GM12892 (cell line): ENCODE data around the gene F9.

Source experiments
- POLR2A ChIP-seq: IDR thresholded peaks from 2 replicates; pipeline ENCODE4 v1.6.1; 2011; ENCODE audit warnings: low read depth, low read length, control low read depth
- TAF1 ChIP-seq: IDR thresholded peaks from 2 replicates; pipeline ENCODE4 v1.6.1; 2011; ENCODE audit warnings: low read depth, mild to moderate bottlenecking, control low read depth, low read length, borderline replicate concordance

GRCh38 chrX:139538907-139539790 is 8.6 kb downstream of the F9 start:
- no peak for TF ChIP-seq TAF1
- TF ChIP-seq POLR2A, result no peak
